ENCODE data around the gene SPATA4. TPM values are rescaled to one million over a fixed set of nuclear protein-coding genes. Genes with fewer than 3 reads are reported as not detected.

Gene SPATA4
- 0.33 and 0.75 TPM in 2 replicates for total RNA-seq (ENCODE audit: low replicate concordance)
- long read RNA-seq, partial matches to known transcripts = 0 of 2 reads
- long read RNA-seq, other reads (novel, unspliced or antisense) = 2 of 2 reads

DNA sequence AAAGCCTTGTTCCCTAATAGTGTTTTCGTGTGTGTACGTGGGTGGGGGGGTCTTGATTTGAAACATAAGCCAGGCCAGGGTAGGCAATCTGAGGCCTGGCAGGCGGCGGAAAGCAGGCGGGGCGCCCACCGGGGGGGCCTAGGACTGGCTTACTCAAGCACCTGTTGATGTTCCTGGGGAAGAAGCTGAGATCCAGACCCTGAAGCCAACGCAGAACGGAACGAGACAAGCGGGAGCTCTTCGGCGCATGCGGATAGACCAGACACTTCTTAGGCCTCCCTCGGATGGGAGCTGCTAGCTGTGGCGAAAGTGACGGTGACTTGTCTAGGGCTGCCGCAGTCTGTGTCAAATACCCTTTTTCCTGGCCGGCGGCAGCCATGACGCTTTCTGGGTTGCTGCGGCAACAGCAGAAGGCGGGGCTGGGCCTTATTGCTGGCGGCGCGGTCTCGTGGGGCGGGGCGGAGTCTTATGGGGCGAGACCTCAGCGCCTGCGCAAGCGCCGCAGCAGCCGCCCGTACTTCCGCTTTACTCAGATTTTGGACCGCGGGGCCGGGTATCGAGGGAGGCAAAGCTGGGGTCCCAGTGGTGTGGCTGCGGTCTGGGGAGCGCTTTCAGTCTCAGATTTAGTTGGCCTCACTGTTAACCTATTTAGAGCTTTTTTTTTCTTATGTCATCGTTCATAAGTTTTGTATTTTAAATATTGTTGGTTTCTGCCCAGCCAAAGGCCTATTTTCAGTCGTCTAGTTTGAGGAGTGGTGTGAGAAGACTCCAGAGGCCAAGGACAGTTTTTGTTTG, at the start of gene SPATA4:
TSS of gene SPATA4 (minus strand) at position 402 of the 795 bp plus-strand sequence. CDS start at position 379, 23 bp downstream.
- H3K4me3 Mint-ChIP-seq = peak within 1 kb of the TSS; percentile 92
- H3K9me3 Mint-ChIP-seq = peaks cover 5% of the 10 kb centered on the region
- TF ChIP-seq, protein P1, sequence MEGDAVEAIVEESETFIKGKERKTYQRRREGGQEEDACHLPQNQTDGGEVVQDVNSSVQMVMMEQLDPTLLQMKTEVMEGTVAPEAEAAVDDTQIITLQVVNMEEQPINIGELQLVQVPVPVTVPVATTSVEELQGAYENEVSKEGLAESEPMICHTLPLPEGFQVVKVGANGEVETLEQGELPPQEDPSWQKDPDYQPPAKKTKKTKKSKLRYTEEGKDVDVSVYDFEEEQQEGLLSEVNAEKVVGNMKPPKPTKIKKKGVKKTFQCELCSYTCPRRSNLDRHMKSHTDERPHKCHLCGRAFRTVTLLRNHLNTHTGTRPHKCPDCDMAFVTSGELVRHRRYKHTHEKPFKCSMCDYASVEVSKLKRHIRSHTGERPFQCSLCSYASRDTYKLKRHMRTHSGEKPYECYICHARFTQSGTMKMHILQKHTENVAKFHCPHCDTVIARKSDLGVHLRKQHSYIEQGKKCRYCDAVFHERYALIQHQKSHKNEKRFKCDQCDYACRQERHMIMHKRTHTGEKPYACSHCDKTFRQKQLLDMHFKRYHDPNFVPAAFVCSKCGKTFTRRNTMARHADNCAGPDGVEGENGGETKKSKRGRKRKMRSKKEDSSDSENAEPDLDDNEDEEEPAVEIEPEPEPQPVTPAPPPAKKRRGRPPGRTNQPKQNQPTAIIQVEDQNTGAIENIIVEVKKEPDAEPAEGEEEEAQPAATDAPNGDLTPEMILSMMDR (conservative IDR thresholded peaks at IDR 0.05) = no peak
- peak; percentile 94 for DNase-seq (ENCODE audit: extremely low spot score, unreplicated experiment)
- peak within 1 kb of the TSS; percentile 94 for H3K27ac Mint-ChIP-seq
- peaks cover 9% of the 10 kb centered on the region for H3K4me1 Mint-ChIP-seq (ENCODE audit: unreplicated experiment)
- H3K27me3 Mint-ChIP-seq = peaks cover 3% of the 10 kb centered on the region
- H3K36me3 Mint-ChIP-seq = no peaks in the 10 kb centered on the region

DNA sequence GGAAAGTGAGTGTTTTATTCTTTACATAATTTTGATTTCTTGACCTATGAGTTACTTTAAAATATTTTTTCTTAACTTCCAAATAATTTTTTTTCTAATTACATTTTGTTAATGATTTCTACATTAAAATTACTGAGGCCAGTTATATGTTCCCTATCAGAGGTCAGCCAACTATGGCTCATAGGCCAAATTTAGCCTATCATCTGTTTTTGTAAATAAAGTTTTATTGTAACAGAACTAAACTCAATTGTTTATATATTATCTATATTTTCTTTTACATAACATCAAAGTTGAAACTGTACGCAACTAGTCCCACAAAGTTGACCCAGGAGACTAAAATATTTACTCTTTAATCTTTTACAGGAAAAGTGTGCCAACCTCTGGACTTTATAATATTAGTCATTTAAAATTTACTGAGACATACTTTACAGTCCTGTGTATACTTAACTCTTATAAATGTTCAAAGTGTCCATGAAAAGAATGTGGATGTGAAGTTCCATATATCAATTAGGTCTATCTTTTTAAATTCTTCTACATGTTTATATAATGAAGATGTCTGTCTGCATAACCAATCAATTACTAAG, 47.5 kb upstream of the SPATA4 start:
- no peaks in the 10 kb centered on the region for H3K9me3 Mint-ChIP-seq
- no peak overlapping the region for H3K4me3 Mint-ChIP-seq
- no peaks in the 10 kb centered on the region for H3K36me3 Mint-ChIP-seq
- H3K27me3 Mint-ChIP-seq = no peaks in the 10 kb centered on the region
- TF ChIP-seq, protein P1 (conservative IDR thresholded peaks at IDR 0.05) = no peak
- DNase-seq (ENCODE audit: extremely low spot score, unreplicated experiment) = no peak
- no peak overlapping the region for H3K27ac Mint-ChIP-seq
- peaks cover 5% of the 10 kb centered on the region for H3K4me1 Mint-ChIP-seq (ENCODE audit: unreplicated experiment)

DNA sequence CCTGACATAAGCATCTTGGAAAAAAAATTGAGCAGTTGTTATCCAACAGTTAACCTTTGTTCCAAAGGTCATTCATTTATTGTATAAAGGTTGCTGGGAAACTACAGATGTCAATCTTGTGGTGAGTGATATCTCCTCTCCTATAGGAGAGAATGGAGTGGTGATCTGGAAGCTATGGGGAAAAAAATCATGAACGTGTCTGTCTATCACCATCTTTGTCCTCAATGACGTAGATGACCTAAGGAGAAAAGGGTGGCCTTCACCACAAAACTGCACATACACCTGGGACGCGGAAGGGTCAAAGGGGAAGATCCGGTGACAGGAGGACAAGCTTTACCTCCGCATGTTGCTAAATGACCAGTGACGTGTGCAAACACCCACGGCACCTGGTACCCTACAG, 46.3 kb upstream of the SPATA4 start:
- Mint-ChIP-seq H3K9me3 (no peaks in the 10 kb centered on the region), H3K27ac (no peak overlapping the region), H3K4me3 (no peak overlapping the region), H3K36me3 (no peaks in the 10 kb centered on the region), H3K4me1 (ENCODE audit: unreplicated experiment) (peaks cover 5% of the 10 kb centered on the region), H3K27me3 (no peaks in the 10 kb centered on the region)
- TF ChIP-seq, protein P1 (conservative IDR thresholded peaks at IDR 0.05) = no peak
- DNase-seq (ENCODE audit: extremely low spot score, unreplicated experiment) = no peak

DNA sequence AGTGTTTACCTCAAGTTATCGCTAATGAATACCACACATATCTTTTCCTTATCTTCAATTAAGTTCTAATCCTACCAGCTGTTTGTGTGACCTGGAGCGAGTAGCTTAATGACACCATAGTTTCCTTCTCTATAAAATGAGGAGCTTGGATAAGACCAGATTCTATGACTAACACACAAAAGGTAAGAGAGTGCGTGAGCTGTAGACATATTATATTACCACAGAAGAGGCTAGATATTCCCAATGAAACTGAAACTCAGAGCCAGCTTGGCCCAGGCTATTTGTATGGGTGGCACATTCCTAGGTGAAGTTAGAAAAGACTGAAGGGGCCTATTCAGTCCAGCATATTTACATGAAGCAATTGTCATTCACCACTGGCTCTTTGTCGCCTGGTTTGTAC, 43.4 kb upstream of the SPATA4 start:
- no peaks in the 10 kb centered on the region for H3K27me3 Mint-ChIP-seq
- DNase-seq (ENCODE audit: extremely low spot score, unreplicated experiment) = no peak
- no peaks in the 10 kb centered on the region for H3K36me3 Mint-ChIP-seq
- H3K27ac Mint-ChIP-seq = no peak overlapping the region
- H3K9me3 Mint-ChIP-seq = no peaks in the 10 kb centered on the region
- TF ChIP-seq, protein P1 (conservative IDR thresholded peaks at IDR 0.05) = no peak
- peaks cover 5% of the 10 kb centered on the region for H3K4me1 Mint-ChIP-seq (ENCODE audit: unreplicated experiment)
- no peak overlapping the region for H3K4me3 Mint-ChIP-seq

DNA sequence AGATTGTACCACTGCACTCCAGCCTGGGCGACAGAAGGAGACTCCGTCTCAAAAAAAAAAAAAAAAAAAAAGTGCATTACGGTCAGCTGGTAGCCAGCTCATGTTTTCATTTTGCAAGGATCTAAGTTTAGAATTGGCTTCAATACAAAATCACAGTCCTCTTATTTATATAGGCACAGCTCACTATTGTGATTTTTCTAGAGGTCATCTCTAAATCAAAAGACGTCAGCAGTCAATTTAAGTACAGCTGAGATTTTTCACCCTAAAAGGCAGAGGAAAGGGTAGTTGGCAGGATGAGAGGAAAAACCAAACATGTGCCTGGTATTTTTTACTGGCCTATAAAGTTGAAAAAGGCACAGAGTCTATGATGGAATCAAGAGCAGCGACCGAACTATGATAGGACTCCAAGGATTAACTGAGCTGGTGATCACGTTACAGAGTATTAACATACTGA, 42.8 kb upstream of the SPATA4 start:
- no peak overlapping the region for H3K27ac Mint-ChIP-seq
- no peak for DNase-seq (ENCODE audit: extremely low spot score, unreplicated experiment)

More for the DNA sequence above, 42.8 kb upstream of the SPATA4 start:
- H3K36me3 Mint-ChIP-seq = no peaks in the 10 kb centered on the region
- no peaks in the 10 kb centered on the region for H3K27me3 Mint-ChIP-seq
- peaks cover 5% of the 10 kb centered on the region for H3K4me1 Mint-ChIP-seq (ENCODE audit: unreplicated experiment)
- TF ChIP-seq, protein P1 (conservative IDR thresholded peaks at IDR 0.05) = no peak
- no peaks in the 10 kb centered on the region for H3K9me3 Mint-ChIP-seq
- H3K4me3 Mint-ChIP-seq = no peak overlapping the region

Data from type B pancreatic cell (in vitro differentiated cells).